ENCODE measurements around the gene ZNF511.

Gene ZNF511

GRCh38 chr10:133274751-133275683, 33.7 kb upstream of the ZNF511 start:
- DNase-seq: no peak

- no peak for DNase-seq
Measured at GRCh38 chr10:133275684-133276092, 33.0 kb upstream of the ZNF511 start.

- no peak for DNase-seq
Measured at GRCh38 chr10:133276100-133276434, 32.6 kb upstream of the ZNF511 start.

GRCh38 chr10:133276435-133277201, 32.1 kb upstream of the ZNF511 start, which contains the start of gene ADAM8:
ADAM8 (minus strand) TSS chr10:133276868; CDS start chr10:133276817, 51 bp downstream.
- DNase-seq: no peak

GRCh38 chr10:133277277-133277992, 31.3 kb upstream of the ZNF511 start:
- no peak for DNase-seq

GRCh38 chr10:133277993-133278576, 30.6 kb upstream of the ZNF511 start:
- DNase-seq: no peak

GRCh38 chr10:133278577-133279265, 30.0 kb upstream of the ZNF511 start:
- DNase-seq: no peak

GRCh38 chr10:133279326-133280226, 29.1 kb upstream of the ZNF511 start:
- DNase-seq: no peak

- no peak for DNase-seq
Measured at GRCh38 chr10:133280391-133281059, 28.2 kb upstream of the ZNF511 start.

GRCh38 chr10:133281084-133281483, 27.6 kb upstream of the ZNF511 start:
- no peak for DNase-seq

GRCh38 chr10:133281628-133282372, 26.9 kb upstream of the ZNF511 start:
- DNase-seq: no peak

- no peak for DNase-seq
Measured at GRCh38 chr10:133282846-133283390, 25.8 kb upstream of the ZNF511 start.

GRCh38 chr10:133283931-133284330, 24.8 kb upstream of the ZNF511 start:
- DNase-seq: no peak

- no peak for DNase-seq
Measured at GRCh38 chr10:133285217-133285616, 23.5 kb upstream of the ZNF511 start.

- no peak for DNase-seq
Measured at GRCh38 chr10:133286366-133286765, 22.3 kb upstream of the ZNF511 start.

GRCh38 chr10:133287832-133288500, 20.7 kb upstream of the ZNF511 start:
- DNase-seq: no peak

- no peak for DNase-seq
Measured at GRCh38 chr10:133289761-133290160, 19.0 kb upstream of the ZNF511 start.

GRCh38 chr10:133292919-133293809, 15.6 kb upstream of the ZNF511 start:
- DNase-seq: no peak

All from NCI-H2029 treated with DMSO at 0.1 percent for 48 hours (cell line).